Measurements from ENCODE around the gene GPR39.

The GPR39 gene

DNA sequence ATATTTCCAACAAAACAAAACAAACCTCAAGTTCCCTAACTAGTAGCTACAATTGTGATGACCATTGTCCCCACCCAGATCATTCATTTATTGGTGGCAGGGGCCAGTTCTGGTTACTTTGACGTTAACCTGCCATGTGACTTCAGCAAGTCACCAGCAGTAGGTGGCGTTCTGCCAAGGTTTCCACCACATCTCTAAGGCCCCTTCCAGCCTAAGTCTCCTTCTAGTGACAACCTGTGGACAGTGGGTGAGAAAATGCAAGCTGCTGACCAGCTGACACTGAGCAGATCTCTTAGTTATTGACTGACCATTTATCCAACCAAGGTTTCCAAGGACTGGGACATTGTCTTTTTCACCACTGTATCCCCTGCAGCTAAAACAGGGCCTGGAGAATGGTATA, 98.4 kb downstream of the GPR39 start:
- H2BK5ac ChIP-seq (ENCODE audit: low read depth, low read length, poor library complexity): no peak overlapping the region
- H3K4ac ChIP-seq (ENCODE audit: low read depth, low read length): no peak overlapping the region
- H2AK5ac ChIP-seq (ENCODE audit: low read length): no peak overlapping the region
- H3K27ac ChIP-seq (ENCODE audit: low read depth, low read length): no peak overlapping the region
- H3K79me1 ChIP-seq (ENCODE audit: low read length): peaks cover 2% of the 10 kb centered on the region
- peak overlapping the region; percentile 17 for H2BK12ac ChIP-seq (ENCODE audit: low read length)
- H3K27me3 ChIP-seq (ENCODE audit: insufficient read depth, low read length): no peaks in the 10 kb centered on the region
- H3K4me1 ChIP-seq (ENCODE audit: control insufficient read depth in 1 of 2, insufficient read depth in 2 of 2, low read length in 2 of 2): peaks cover 2% of the 10 kb centered on the region in 2 experiments
- peak overlapping the region; percentile 45 for H4K12ac ChIP-seq (ENCODE audit: low read depth, low read length)
- no peak overlapping the region for H4K8ac ChIP-seq (ENCODE audit: low read depth, low read length)
- no peak overlapping the region for H3K4me3 ChIP-seq (ENCODE audit: low read depth, low read length)
- H2AFZ ChIP-seq (ENCODE audit: insufficient read depth, low read length, poor library complexity): no peak overlapping the region
- no peak for DNase-seq
- H3K18ac ChIP-seq (ENCODE audit: low read length): no peak overlapping the region
- no peak overlapping the region for H3K9ac ChIP-seq (ENCODE audit: low read length)
- no peak overlapping the region for H3K4me2 ChIP-seq (ENCODE audit: low read length)
- H3K79me2 ChIP-seq (ENCODE audit: control insufficient read depth, insufficient read depth, low read length, poor library complexity): no peaks in the 10 kb centered on the region
- peak overlapping the region; percentile 24 for H2BK120ac ChIP-seq (ENCODE audit: insufficient read depth, low read length, poor library complexity)
- no peaks in the 10 kb centered on the region for H3K36me3 ChIP-seq (ENCODE audit: control insufficient read depth in 1 of 2, insufficient read depth in 2 of 2, low read length in 2 of 2)
- H3K23ac ChIP-seq (ENCODE audit: low read length): no peak overlapping the region
- no peak overlapping the region for H3K14ac ChIP-seq (ENCODE audit: low read length)
- H3K9me3 ChIP-seq (ENCODE audit: insufficient read depth, low read depth, low read length): no peaks in the 10 kb centered on the region
- WGBS (ENCODE audit: extremely low coverage, insufficient coverage, insufficient read length): no CpG with 5 or more reads among the region's 2 CpGs
- H4K91ac ChIP-seq (ENCODE audit: low read depth, low read length): no peak overlapping the region

DNA sequence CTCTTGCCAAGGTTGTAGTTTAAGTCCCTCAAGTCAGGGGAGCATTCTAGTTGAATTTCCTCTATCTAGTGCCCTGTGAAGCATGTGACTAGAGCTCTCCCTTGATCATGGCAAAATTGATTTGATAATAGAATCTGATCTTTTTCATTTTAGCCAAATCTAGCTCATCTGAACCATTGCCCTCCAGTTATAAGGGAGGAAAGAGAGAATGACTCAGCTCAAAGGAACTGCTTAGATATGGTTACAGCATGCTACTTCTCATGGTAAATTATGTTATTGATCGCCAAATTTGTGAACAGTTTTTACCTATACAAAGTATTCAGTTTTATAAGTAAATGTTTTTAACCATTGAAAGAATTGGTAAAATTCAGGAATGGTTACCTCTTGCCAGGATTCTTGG, 100.8 kb downstream of the GPR39 start:
- no peak overlapping the region for H3K14ac ChIP-seq (ENCODE audit: low read length)
- no peak overlapping the region for H4K91ac ChIP-seq (ENCODE audit: low read depth, low read length)
- H2BK120ac ChIP-seq (ENCODE audit: insufficient read depth, low read length, poor library complexity): no peak overlapping the region
- H2AK5ac ChIP-seq (ENCODE audit: low read length): no peak overlapping the region
- H2BK12ac ChIP-seq (ENCODE audit: low read length): no peak overlapping the region
- H2BK5ac ChIP-seq (ENCODE audit: low read depth, low read length, poor library complexity): no peak overlapping the region
- H3K23ac ChIP-seq (ENCODE audit: low read length): no peak overlapping the region
- no peak overlapping the region for H2AFZ ChIP-seq (ENCODE audit: insufficient read depth, low read length, poor library complexity)
- no peak overlapping the region for H3K9ac ChIP-seq (ENCODE audit: low read length)
- H3K27ac ChIP-seq (ENCODE audit: low read depth, low read length): no peak overlapping the region
- no peak overlapping the region for H3K4ac ChIP-seq (ENCODE audit: low read depth, low read length)
- H3K27me3 ChIP-seq (ENCODE audit: insufficient read depth, low read length): no peaks in the 10 kb centered on the region
- H4K12ac ChIP-seq (ENCODE audit: low read depth, low read length): no peak overlapping the region
- H3K4me1 ChIP-seq (ENCODE audit: control insufficient read depth in 1 of 2, insufficient read depth in 2 of 2, low read length in 2 of 2): peaks cover 5% of the 10 kb centered on the region in 2 experiments
- H4K8ac ChIP-seq (ENCODE audit: low read depth, low read length): no peak overlapping the region
- peaks cover 2% of the 10 kb centered on the region for H3K79me1 ChIP-seq (ENCODE audit: low read length)
- H3K36me3 ChIP-seq (ENCODE audit: control insufficient read depth in 1 of 2, insufficient read depth in 2 of 2, low read length in 2 of 2): no peaks in the 10 kb centered on the region
- no CpG with 5 or more reads among the region's 1 CpG for WGBS (ENCODE audit: extremely low coverage, insufficient coverage, insufficient read length)
- no peak for DNase-seq
- H3K9me3 ChIP-seq (ENCODE audit: insufficient read depth, low read depth, low read length): no peaks in the 10 kb centered on the region
- H3K18ac ChIP-seq (ENCODE audit: low read length): no peak overlapping the region
- H3K4me2 ChIP-seq (ENCODE audit: low read length): no peak overlapping the region
- no peak overlapping the region for H3K4me3 ChIP-seq (ENCODE audit: low read depth, low read length)
- no peaks in the 10 kb centered on the region for H3K79me2 ChIP-seq (ENCODE audit: control insufficient read depth, insufficient read depth, low read length, poor library complexity)

DNA sequence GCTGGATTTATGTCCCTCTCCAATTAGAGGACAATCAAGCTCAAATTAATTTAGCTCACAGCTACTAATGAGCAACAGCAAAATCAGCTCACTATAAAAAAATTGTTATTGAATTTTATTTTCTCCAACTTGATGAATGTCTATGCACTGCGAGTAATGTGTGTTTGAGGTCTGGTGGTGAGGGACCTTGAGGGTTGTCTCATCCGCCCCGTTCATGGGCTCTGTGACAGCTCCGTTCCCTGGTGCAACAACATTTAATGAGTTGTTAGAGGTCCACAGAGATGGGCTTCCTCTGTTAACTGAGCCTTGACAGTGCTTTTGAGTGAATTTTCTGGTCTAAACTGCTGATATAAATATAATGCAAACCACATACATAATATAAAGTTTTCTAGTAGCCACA, 101.7 kb downstream of the GPR39 start:
- H4K91ac ChIP-seq (ENCODE audit: low read depth, low read length): no peak overlapping the region
- no CpG with 5 or more reads among the region's 4 CpGs for WGBS (ENCODE audit: extremely low coverage, insufficient coverage, insufficient read length)
- no peaks in the 10 kb centered on the region for H3K36me3 ChIP-seq (ENCODE audit: control insufficient read depth in 1 of 2, insufficient read depth in 2 of 2, low read length in 2 of 2)
- H3K18ac ChIP-seq (ENCODE audit: low read length): no peak overlapping the region
- no peak overlapping the region for H2AK5ac ChIP-seq (ENCODE audit: low read length)
- no peak overlapping the region for H3K23ac ChIP-seq (ENCODE audit: low read length)
- no peak overlapping the region for H3K4ac ChIP-seq (ENCODE audit: low read depth, low read length)
- H3K79me1 ChIP-seq (ENCODE audit: low read length): no peaks in the 10 kb centered on the region
- H3K27me3 ChIP-seq (ENCODE audit: insufficient read depth, low read length): no peaks in the 10 kb centered on the region
- no peak overlapping the region for H3K4me2 ChIP-seq (ENCODE audit: low read length)
- no peak overlapping the region for H2BK12ac ChIP-seq (ENCODE audit: low read length)
- H4K12ac ChIP-seq (ENCODE audit: low read depth, low read length): no peak overlapping the region
- H3K4me1 ChIP-seq (ENCODE audit: control insufficient read depth in 1 of 2, insufficient read depth in 2 of 2, low read length in 2 of 2): peaks cover 5 to 7% of the 10 kb centered on the region in 2 experiments
- H2AFZ ChIP-seq (ENCODE audit: insufficient read depth, low read length, poor library complexity): no peak overlapping the region
- no peak overlapping the region for H2BK120ac ChIP-seq (ENCODE audit: insufficient read depth, low read length, poor library complexity)
- no peak overlapping the region for H3K14ac ChIP-seq (ENCODE audit: low read length)
- H2BK5ac ChIP-seq (ENCODE audit: low read depth, low read length, poor library complexity): no peak overlapping the region
- no peak overlapping the region for H3K9ac ChIP-seq (ENCODE audit: low read length)
- no peaks in the 10 kb centered on the region for H3K9me3 ChIP-seq (ENCODE audit: insufficient read depth, low read depth, low read length)
- H3K27ac ChIP-seq (ENCODE audit: low read depth, low read length): no peak overlapping the region
- H3K4me3 ChIP-seq (ENCODE audit: low read depth, low read length): no peak overlapping the region
- no peaks in the 10 kb centered on the region for H3K79me2 ChIP-seq (ENCODE audit: control insufficient read depth, insufficient read depth, low read length, poor library complexity)
- no peak for DNase-seq
- H4K8ac ChIP-seq (ENCODE audit: low read depth, low read length): no peak overlapping the region

DNA sequence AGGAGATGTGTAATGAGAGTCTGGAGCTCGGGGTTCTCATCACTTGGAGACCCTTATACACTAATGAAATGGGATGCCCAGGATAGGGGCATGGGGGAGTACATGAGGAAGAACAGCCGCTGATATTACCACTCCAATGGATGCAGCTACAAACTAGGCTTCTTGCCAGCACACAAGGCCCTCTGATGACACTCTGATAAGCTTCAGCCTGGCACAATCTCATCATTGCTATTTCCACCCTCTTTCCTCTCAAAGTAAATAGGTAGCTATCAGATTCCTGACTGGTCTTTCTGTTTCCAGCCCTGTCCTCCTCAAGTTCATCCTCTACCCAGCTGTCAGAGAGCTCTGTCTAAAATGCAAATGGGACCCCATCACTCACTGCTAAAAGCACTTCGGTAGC, 103.0 kb downstream of the GPR39 start:
- H3K4me3 ChIP-seq (ENCODE audit: low read depth, low read length): no peak overlapping the region
- H3K27ac ChIP-seq (ENCODE audit: low read depth, low read length): no peak overlapping the region
- DNase-seq: no peak
- H4K12ac ChIP-seq (ENCODE audit: low read depth, low read length): no peak overlapping the region
- no peak overlapping the region for H4K8ac ChIP-seq (ENCODE audit: low read depth, low read length)
- H2AFZ ChIP-seq (ENCODE audit: insufficient read depth, low read length, poor library complexity): no peak overlapping the region
- H3K4me2 ChIP-seq (ENCODE audit: low read length): no peak overlapping the region
- no peak overlapping the region for H4K91ac ChIP-seq (ENCODE audit: low read depth, low read length)
- H3K9ac ChIP-seq (ENCODE audit: low read length): no peak overlapping the region
- H2BK120ac ChIP-seq (ENCODE audit: insufficient read depth, low read length, poor library complexity): no peak overlapping the region
- no peak overlapping the region for H3K23ac ChIP-seq (ENCODE audit: low read length)
- no peak overlapping the region for H3K4ac ChIP-seq (ENCODE audit: low read depth, low read length)
- H3K18ac ChIP-seq (ENCODE audit: low read length): no peak overlapping the region
- no peak overlapping the region for H2BK5ac ChIP-seq (ENCODE audit: low read depth, low read length, poor library complexity)
- H2BK12ac ChIP-seq (ENCODE audit: low read length): no peak overlapping the region
- no peak overlapping the region for H3K14ac ChIP-seq (ENCODE audit: low read length)
- H3K9me3 ChIP-seq (ENCODE audit: insufficient read depth, low read depth, low read length): no peaks in the 10 kb centered on the region
- H3K27me3 ChIP-seq (ENCODE audit: insufficient read depth, low read length): no peaks in the 10 kb centered on the region
- no peak overlapping the region for H2AK5ac ChIP-seq (ENCODE audit: low read length)
- H3K79me1 ChIP-seq (ENCODE audit: low read length): no peaks in the 10 kb centered on the region
- no peaks in the 10 kb centered on the region for H3K36me3 ChIP-seq (ENCODE audit: control insufficient read depth in 1 of 2, insufficient read depth in 2 of 2, low read length in 2 of 2)
- no peaks in the 10 kb centered on the region for H3K79me2 ChIP-seq (ENCODE audit: control insufficient read depth, insufficient read depth, low read length, poor library complexity)
- WGBS (ENCODE audit: extremely low coverage, insufficient coverage, insufficient read length): no CpG with 5 or more reads among the region's 3 CpGs
- H3K4me1 ChIP-seq (ENCODE audit: control insufficient read depth in 1 of 2, insufficient read depth in 2 of 2, low read length in 2 of 2): peaks cover 5% of the 10 kb centered on the region in 2 experiments

Data from trophoblast cell (in vitro differentiated cells and primary cell).